ENCODE measurements around the gene TTC36.
"Not testable (repeated sequence)": the region's sequence is repeated elsewhere in the genome, so short reads cannot be mapped to it uniquely, and the experiment has no call there.

TTC36 gene

DNA sequence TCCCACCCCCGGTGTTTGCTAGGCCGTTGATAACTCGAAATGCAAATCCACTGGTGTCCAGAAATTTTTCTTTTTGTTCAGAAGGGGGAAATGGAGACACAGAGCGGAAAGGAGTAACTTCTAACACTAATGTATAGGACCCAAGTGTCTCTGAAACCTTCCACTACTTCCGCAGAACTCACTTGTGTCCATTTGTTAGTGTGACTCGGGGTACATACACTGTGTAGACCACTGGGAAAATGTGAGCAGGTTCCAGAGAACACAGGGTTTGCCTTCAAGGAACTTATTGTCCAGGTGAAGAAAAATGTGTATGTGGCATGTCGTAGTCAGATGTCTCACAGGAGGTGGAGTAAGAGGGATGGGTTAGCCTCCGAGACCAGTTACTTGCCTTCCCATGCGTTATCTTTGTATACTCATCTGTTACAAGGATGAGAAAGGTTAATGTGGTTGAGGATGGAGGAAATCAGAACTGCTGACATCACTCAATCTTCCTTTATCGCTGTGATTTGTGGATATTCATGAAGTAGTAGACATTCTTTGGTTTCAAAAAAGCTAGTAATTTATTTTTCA, 45.8 kb downstream of the TTC36 start:
- H3K36me3 ChIP-seq: peaks cover 5% of the 10 kb centered on the region
- peak overlapping the region; percentile 83 to 94 for H3K4me3 ChIP-seq (ENCODE audit: low read depth in 1 of 2, low read length in 1 of 2)
- H3K27ac ChIP-seq: peak overlapping the region; percentile 89
- TF ChIP-seq, protein P1, sequence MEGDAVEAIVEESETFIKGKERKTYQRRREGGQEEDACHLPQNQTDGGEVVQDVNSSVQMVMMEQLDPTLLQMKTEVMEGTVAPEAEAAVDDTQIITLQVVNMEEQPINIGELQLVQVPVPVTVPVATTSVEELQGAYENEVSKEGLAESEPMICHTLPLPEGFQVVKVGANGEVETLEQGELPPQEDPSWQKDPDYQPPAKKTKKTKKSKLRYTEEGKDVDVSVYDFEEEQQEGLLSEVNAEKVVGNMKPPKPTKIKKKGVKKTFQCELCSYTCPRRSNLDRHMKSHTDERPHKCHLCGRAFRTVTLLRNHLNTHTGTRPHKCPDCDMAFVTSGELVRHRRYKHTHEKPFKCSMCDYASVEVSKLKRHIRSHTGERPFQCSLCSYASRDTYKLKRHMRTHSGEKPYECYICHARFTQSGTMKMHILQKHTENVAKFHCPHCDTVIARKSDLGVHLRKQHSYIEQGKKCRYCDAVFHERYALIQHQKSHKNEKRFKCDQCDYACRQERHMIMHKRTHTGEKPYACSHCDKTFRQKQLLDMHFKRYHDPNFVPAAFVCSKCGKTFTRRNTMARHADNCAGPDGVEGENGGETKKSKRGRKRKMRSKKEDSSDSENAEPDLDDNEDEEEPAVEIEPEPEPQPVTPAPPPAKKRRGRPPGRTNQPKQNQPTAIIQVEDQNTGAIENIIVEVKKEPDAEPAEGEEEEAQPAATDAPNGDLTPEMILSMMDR (IDR thresholded peaks at IDR 0.05): no peak
- no peaks in the 10 kb centered on the region for H3K27me3 ChIP-seq
- H3K4me1 ChIP-seq (ENCODE audit: control insufficient read depth in 1 of 2, insufficient read depth in 1 of 2, low read depth in 1 of 2, low read length in 1 of 2): peaks cover 21 to 25% of the 10 kb centered on the region in 2 experiments
- no peaks in the 10 kb centered on the region for H3K9me3 ChIP-seq

DNA sequence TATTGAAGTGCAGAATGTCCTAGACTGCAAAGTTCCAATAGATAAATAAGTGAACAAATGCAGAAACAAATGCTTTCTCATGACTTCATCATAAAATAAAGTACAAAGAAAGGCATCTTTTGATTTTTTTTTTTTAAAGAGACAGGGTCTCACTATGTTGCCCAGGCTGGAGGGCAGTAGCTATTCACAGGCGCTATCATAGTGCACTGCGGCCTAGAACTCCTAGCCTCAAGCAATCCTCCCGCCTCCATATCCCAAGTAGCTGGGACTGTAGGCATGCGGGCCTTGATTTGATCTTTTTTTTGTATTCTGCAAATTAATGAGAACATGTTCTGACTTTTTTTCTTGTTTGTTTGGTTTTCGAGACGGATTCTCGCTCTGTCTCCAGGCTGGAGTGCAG, 47.4 kb downstream of the TTC36 start:
- Histone ChIP-seq H3K36me3 (peaks cover 5% of the 10 kb centered on the region), H3K27me3 (no peaks in the 10 kb centered on the region), H3K27ac (no peak overlapping the region), H3K4me1 (ENCODE audit: control insufficient read depth in 1 of 2, insufficient read depth in 1 of 2, low read depth in 1 of 2, low read length in 1 of 2) (peaks cover 21 to 25% of the 10 kb centered on the region in 2 experiments), H3K4me3 (ENCODE audit: low read depth in 1 of 2, low read length in 1 of 2) (no peak overlapping the region), H3K9me3 (no peaks in the 10 kb centered on the region)
- TF ChIP-seq, protein P1 (IDR thresholded peaks at IDR 0.05): no peak

DNA sequence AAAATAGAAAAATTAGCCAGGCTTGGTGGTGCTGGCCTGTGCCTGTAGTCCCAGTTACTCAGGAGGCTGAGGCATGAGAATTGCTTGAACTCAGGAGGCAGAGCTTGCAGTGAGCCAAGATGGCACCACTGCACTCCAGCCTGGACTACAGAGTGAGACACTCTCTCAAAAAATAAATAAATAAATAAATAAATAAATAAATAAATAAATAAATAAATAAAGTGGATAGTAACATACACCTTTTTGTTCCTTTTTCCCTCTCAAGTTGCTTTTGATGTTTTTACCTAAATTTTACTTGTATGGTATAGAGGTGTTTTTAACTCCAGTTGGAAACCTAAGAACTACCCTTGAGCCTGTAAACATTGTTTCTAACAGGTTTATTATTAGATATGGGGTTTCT, 50.7 kb downstream of the TTC36 start:
- H3K9me3 ChIP-seq; H3K27me3 ChIP-seq; H3K27ac ChIP-seq; H3K4me3 ChIP-seq (ENCODE audit: low read depth in 1 of 2, low read length in 1 of 2): not testable (repeated sequence)
- peaks cover 13 to 16% of the 10 kb centered on the region in 2 experiments for H3K4me1 ChIP-seq (ENCODE audit: control insufficient read depth in 1 of 2, insufficient read depth in 1 of 2, low read depth in 1 of 2, low read length in 1 of 2)
- peaks cover 26% of the 10 kb centered on the region for H3K36me3 ChIP-seq
